DOHH2 (cell line): ENCODE measurements around the gene TRIM66.

Source experiments
- EZH2phosphoT487 ChIP-seq: fragments of 200-600 bp; sonication (generic); IDR thresholded peaks from 2 replicates; pipeline ENCODE4 v1.6.1; 2017; ENCODE audit warnings: borderline replicate concordance, mild to moderate bottlenecking, antibody characterized with exemption, low read length, moderate library complexity, mixed read lengths
- TF ChIP-seq, protein P1 (sequence below): fragments of 200-600 bp; sonication (generic); IDR thresholded peaks from one replicate; pipeline ENCODE4 v1.5.1; 2014; ENCODE audit warnings: antibody characterized with exemption, mild to moderate bottlenecking, low read depth, low read length; ENCODE audit not compliant: poor library complexity, severe bottlenecking

DNA sequence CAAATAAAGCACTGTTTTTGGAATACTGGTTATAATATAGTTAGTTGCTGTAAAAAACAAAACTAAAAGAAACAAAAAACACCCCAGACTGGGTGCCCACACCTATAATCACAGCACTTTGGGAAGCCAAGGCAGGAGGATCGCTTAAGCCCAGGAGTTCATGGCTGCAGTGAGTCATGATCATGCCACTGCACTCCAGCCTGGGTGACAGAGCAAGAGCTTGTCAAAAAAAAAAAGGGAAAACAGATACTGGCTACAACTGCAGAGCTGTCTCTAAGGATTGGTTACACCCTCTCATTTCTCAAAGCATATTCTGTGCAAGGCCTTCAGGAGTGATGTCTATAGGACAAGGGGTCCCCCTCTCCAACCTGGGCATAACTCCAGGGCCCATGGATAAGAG, 73.8 kb downstream of the TRIM66 start:
- TF ChIP-seq, protein P1, sequence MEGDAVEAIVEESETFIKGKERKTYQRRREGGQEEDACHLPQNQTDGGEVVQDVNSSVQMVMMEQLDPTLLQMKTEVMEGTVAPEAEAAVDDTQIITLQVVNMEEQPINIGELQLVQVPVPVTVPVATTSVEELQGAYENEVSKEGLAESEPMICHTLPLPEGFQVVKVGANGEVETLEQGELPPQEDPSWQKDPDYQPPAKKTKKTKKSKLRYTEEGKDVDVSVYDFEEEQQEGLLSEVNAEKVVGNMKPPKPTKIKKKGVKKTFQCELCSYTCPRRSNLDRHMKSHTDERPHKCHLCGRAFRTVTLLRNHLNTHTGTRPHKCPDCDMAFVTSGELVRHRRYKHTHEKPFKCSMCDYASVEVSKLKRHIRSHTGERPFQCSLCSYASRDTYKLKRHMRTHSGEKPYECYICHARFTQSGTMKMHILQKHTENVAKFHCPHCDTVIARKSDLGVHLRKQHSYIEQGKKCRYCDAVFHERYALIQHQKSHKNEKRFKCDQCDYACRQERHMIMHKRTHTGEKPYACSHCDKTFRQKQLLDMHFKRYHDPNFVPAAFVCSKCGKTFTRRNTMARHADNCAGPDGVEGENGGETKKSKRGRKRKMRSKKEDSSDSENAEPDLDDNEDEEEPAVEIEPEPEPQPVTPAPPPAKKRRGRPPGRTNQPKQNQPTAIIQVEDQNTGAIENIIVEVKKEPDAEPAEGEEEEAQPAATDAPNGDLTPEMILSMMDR, result no peak
- TF ChIP-seq EZH2phosphoT487, result no peak
